MM.1S (cell line): Measurements from ENCODE around the gene RRP1.

Experiments
- DNase-seq: peaks from one replicate; pipeline ENCODE4 v3.0.0-alpha.2; 2015
- H2AFZ ChIP-seq: fragments of 300-600 bp; sonication (generic); 2 replicates; pipeline ENCODE4 v1.6.0; 2016; ENCODE audit warnings: antibody characterized with exemption, low read length
- H3F3A ChIP-seq: fragments of 300-600 bp; sonication (generic); 2 replicates; pipeline ENCODE4 v1.6.1; 2016; ENCODE audit warnings: mild to moderate bottlenecking, antibody characterized with exemption, low read length, moderate library complexity, mixed read lengths; ENCODE audit not compliant: insufficient read depth
- H3K27ac ChIP-seq: fragments of 300-600 bp; sonication (generic); 2 replicates; pipeline ENCODE4 v1.5.1; 2016; ENCODE audit warnings: mild to moderate bottlenecking, low read length
- H3K27me3 ChIP-seq: fragments of 300-600 bp; sonication (generic); replicated peaks from 2 replicates; pipeline ENCODE4 v1.6.0; 2016; ENCODE audit warnings: low read length; ENCODE audit not compliant: insufficient read depth
- H3K36me3 ChIP-seq: fragments of 300-600 bp; sonication (generic); replicated peaks from 2 replicates; pipeline ENCODE4 v1.6.1; 2016; ENCODE audit warnings: mild to moderate bottlenecking, low read length, mixed read lengths; ENCODE audit not compliant: insufficient read depth
- H3K4me1 ChIP-seq: fragments of 300-600 bp; sonication (generic); 2 replicates; pipeline ENCODE4 v1.6.1; 2016; ENCODE audit warnings: low read length, mixed read lengths
- H3K4me2 ChIP-seq: fragments of 300-600 bp; sonication (generic); 2 replicates; pipeline ENCODE4 v1.6.0; 2016; ENCODE audit warnings: low read depth, low read length
- H3K4me3 ChIP-seq: fragments of 300-600 bp; sonication (generic); 2 replicates; pipeline ENCODE4 v1.5.1; 2016; ENCODE audit warnings: low read length, mixed read lengths
- H3K79me2 ChIP-seq: fragments of 300-600 bp; sonication (generic); 2 replicates; pipeline ENCODE4 v1.6.1; 2016; ENCODE audit warnings: mixed run types, low read length, mixed read lengths
- H3K9ac ChIP-seq: fragments of 300-600 bp; sonication (generic); 2 replicates; pipeline ENCODE4 v1.6.1; 2016; ENCODE audit warnings: low read length, mixed read lengths
- H3K9me2 ChIP-seq: fragments of 300-600 bp; sonication (generic); replicated peaks from 2 replicates; pipeline ENCODE4 v1.6.1; 2016; ENCODE audit warnings: mild to moderate bottlenecking, low read length, mixed read lengths; ENCODE audit not compliant: insufficient read depth
- H3K9me3 ChIP-seq: fragments of 300-600 bp; sonication (generic); replicated peaks from 2 replicates; pipeline ENCODE4 v1.6.1; 2016; ENCODE audit warnings: mild to moderate bottlenecking, low read length, mixed read lengths; ENCODE audit not compliant: insufficient read depth
- H4K20me1 ChIP-seq: fragments of 300-600 bp; sonication (generic); 2 replicates; pipeline ENCODE4 v1.6.1; 2016; ENCODE audit warnings: mild to moderate bottlenecking, low read length, moderate library complexity, mixed read lengths; ENCODE audit not compliant: insufficient read depth
- EZH2 ChIP-seq: fragments of 300-600 bp; sonication (generic); optimal IDR thresholded peaks from 2 replicates; pipeline ENCODE3; 2017; ENCODE audit warnings: low read depth, mild to moderate bottlenecking, antibody characterized with exemption, low read length, mixed read lengths
- EZH2phosphoT487 ChIP-seq: fragments of 300-600 bp; sonication (generic); IDR thresholded peaks from 2 replicates; pipeline ENCODE4 v1.6.1; 2018; ENCODE audit warnings: antibody characterized with exemption, low read length
- TF ChIP-seq, protein P1 (sequence below): fragments of 300-600 bp; sonication (generic); IDR thresholded peaks from 2 replicates; pipeline ENCODE4 v1.5.1; 2016; ENCODE audit warnings: antibody characterized with exemption, low read length, mixed read lengths

Gene RRP1

DNA sequence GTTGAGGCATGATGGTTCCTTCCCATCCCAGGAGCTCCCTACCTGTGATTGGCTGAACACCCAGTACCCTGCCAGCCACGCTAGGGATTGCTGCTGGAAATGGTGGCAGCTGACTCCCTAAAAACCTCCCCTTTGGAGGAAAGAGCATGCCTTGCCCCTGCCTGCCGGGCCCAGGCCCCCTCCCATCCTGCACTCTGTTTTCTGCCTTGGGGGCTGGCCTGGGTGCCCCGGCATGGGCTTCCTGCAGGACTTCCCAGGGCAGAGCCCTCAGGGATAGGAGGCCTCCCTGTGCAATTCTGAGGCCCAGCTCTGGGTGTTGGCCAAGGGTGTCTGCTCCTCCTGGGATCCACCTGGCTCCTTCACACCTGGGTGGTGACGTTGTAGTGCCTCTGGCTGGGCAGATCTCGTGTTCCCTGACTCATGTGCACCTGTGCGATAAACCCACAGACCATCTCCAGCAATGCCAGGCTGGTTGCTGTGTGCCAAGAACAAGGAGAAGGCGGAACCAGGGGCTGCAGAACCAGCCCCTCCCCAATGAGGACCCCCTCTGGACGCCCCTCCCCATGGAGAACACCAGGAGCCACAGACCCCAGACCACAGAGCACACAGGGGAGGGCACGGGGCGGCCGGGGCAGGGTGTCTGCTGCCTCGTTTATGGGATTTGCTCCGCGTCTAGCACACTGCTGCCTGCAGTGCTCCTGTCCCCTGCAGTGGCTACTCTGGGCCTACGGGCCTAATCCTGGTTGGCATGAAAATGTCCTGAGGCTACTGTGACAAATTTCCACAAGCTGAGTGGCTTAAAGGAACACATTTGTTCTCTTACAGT lies 26.9 kb upstream of the RRP1 start:
- H3K4me1 ChIP-seq = no peaks in the 10 kb centered on the region

DNA sequence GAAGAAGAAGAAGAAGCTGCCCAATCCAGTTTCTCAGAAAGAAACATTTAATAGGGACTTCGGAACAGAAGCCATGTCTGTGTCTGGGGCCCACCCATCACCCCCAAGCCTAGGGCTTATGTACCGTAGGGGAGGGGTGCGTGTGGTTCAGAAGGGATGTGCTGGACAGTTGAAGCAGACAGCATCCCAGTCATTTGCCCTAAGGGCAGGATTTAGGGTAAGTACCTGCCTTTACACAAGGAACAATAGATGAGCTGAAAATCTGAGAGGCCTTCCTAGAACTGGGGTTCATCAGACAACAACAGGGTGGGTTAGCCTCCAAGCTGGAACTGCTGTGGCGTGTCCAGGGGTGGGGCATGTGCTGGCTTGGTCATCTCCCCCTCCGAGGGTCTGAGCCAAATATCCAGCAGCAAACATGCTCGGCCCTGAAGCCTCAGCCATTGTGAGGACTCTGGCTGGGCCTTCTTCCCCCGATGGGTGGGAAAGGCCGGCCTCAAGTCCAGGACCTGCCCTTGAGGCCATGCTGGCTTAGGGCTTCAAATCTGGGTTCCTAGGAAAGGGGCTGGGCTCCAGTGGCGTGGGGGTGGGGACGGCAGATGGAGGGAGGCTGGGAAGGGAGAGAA lies 25.4 kb upstream of the RRP1 start:
- H3K4me1 ChIP-seq = no peaks in the 10 kb centered on the region
- no peaks in the 10 kb centered on the region for H3K9me3 ChIP-seq
- DNase-seq = no peak
- no peaks in the 10 kb centered on the region for H4K20me1 ChIP-seq
- no peak overlapping the region for H3K4me3 ChIP-seq
- H3K36me3 ChIP-seq = 0 out of 2 replicates have a peak, but pooled peaks cover 3% of the 10 kb centered on the region
- no peaks in the 10 kb centered on the region for H3K9me2 ChIP-seq
- no peak overlapping the region for H3K4me2 ChIP-seq
- H3K9ac ChIP-seq = no peak overlapping the region
- TF ChIP-seq, protein P1, sequence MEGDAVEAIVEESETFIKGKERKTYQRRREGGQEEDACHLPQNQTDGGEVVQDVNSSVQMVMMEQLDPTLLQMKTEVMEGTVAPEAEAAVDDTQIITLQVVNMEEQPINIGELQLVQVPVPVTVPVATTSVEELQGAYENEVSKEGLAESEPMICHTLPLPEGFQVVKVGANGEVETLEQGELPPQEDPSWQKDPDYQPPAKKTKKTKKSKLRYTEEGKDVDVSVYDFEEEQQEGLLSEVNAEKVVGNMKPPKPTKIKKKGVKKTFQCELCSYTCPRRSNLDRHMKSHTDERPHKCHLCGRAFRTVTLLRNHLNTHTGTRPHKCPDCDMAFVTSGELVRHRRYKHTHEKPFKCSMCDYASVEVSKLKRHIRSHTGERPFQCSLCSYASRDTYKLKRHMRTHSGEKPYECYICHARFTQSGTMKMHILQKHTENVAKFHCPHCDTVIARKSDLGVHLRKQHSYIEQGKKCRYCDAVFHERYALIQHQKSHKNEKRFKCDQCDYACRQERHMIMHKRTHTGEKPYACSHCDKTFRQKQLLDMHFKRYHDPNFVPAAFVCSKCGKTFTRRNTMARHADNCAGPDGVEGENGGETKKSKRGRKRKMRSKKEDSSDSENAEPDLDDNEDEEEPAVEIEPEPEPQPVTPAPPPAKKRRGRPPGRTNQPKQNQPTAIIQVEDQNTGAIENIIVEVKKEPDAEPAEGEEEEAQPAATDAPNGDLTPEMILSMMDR = no peak
- no peak for TF ChIP-seq EZH2
- TF ChIP-seq EZH2phosphoT487 = no peak
- H3K27ac ChIP-seq = no peak overlapping the region
- no peak overlapping the region for H2AFZ ChIP-seq
- H3K27me3 ChIP-seq = no peaks in the 10 kb centered on the region
- H3K79me2 ChIP-seq = no peaks in the 10 kb centered on the region
- H3F3A ChIP-seq = peaks cover 3% of the 10 kb centered on the region; the same call in 1 of the 2 replicates

More for the DNA sequence above, 26.9 kb upstream of the RRP1 start:
- no peak overlapping the region for H2AFZ ChIP-seq
- H3K36me3 ChIP-seq = 0 out of 2 replicates have a peak, but pooled peaks cover 3% of the 10 kb centered on the region
- H3K79me2 ChIP-seq = no peaks in the 10 kb centered on the region
- TF ChIP-seq, protein P1 = no peak
- TF ChIP-seq EZH2 = no peak
- TF ChIP-seq EZH2phosphoT487 = no peak
- no peak overlapping the region for H3K4me2 ChIP-seq
- no peak for DNase-seq
- no peaks in the 10 kb centered on the region for H4K20me1 ChIP-seq
- no peaks in the 10 kb centered on the region for H3K9me3 ChIP-seq
- H3K9me2 ChIP-seq = no peaks in the 10 kb centered on the region
- H3F3A ChIP-seq = no peaks in the 10 kb centered on the region
- no peak overlapping the region for H3K9ac ChIP-seq
- H3K4me3 ChIP-seq = no peak overlapping the region
- H3K27me3 ChIP-seq = no peaks in the 10 kb centered on the region
- H3K27ac ChIP-seq = no peak overlapping the region

DNA sequence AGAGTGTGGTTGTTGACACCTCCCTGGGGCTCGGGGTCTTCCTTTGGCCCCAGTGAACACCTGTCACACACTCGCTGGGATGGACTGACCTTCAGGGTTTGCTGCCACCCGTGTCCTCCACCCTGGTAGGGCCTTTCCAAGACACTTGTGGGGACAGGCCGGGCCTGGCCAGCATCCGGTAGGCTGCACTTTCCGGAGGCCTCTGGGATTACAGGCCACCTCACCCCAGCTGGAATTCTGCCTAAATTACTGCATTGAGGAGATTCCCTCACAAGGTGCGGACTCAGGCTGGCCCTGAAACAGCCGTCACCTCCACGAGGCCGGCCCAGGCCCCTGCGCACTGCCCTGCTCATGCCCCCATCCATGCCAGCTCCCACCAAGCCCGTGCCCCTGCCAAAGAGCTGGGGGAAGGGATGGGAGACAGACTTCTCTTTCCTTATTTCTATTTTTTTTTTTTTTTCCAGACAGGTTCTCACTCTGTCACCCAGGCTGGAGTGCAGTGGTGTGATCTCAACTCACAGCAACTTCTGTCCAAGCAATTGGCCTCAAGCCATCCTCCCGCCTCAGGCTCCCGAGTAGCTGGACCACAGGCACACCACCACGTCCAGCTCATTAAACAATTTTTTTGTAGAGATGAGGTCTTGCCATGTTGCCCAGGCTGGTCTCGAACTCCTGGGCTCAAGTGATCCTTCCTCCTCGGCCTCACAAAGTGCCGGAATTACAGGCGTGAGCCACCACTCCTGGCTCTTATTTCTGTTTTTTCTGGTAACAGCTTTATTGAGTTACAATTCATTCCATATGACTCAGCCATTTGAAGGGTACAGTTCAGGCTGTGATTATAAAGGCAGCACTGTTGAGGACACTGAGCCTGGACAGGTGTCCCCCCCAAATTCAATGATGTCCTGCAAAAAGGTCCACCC lies 24.5 kb upstream of the RRP1 start:
- H3K4me3 ChIP-seq = no peak overlapping the region
- no peaks in the 10 kb centered on the region for H3K9me3 ChIP-seq
- no peak overlapping the region for H3K9ac ChIP-seq
- H4K20me1 ChIP-seq = no peaks in the 10 kb centered on the region
- no peak for TF ChIP-seq EZH2phosphoT487
- no peak for TF ChIP-seq EZH2
- TF ChIP-seq, protein P1 = no peak
- no peak overlapping the region for H3K27ac ChIP-seq
- peaks cover 8% of the 10 kb centered on the region; the same call in 1 of the 2 replicates for H3F3A ChIP-seq
- no peaks in the 10 kb centered on the region for H3K27me3 ChIP-seq
- H3K9me2 ChIP-seq = no peaks in the 10 kb centered on the region
- 0 out of 2 replicates have a peak, but pooled peaks cover 3% of the 10 kb centered on the region for H3K36me3 ChIP-seq
- H3K79me2 ChIP-seq = no peaks in the 10 kb centered on the region
- DNase-seq = no peak
- no peak overlapping the region for H2AFZ ChIP-seq
- H3K4me2 ChIP-seq = no peak overlapping the region
- H3K4me1 ChIP-seq = no peaks in the 10 kb centered on the region
